Sigmoid colon (tissue), 4 donors: ENCODE data around the gene ZNF135.

Source experiments
- EP300 ChIP-seq, 4 donors: sonication (generic); formaldehyde crosslinking; IDR thresholded peaks; one replicate each; pipeline ENCODE4 v1.6.1; 2017; ENCODE audit warnings: antibody characterized with exemption in 4 of 4
- TF ChIP-seq, protein P1 (sequence below), 4 experiments: fragments of 450-650 bp in 3 of 4; fragments of 200-600 bp in 1 of 4; IDR thresholded peaks; one replicate each; pipeline ENCODE4 v1.5.1; 2016 to 2019; ENCODE audit warnings: antibody characterized with exemption in 4 of 4, mild to moderate bottlenecking in 3 of 4, moderate library complexity in 2 of 4

DNA sequence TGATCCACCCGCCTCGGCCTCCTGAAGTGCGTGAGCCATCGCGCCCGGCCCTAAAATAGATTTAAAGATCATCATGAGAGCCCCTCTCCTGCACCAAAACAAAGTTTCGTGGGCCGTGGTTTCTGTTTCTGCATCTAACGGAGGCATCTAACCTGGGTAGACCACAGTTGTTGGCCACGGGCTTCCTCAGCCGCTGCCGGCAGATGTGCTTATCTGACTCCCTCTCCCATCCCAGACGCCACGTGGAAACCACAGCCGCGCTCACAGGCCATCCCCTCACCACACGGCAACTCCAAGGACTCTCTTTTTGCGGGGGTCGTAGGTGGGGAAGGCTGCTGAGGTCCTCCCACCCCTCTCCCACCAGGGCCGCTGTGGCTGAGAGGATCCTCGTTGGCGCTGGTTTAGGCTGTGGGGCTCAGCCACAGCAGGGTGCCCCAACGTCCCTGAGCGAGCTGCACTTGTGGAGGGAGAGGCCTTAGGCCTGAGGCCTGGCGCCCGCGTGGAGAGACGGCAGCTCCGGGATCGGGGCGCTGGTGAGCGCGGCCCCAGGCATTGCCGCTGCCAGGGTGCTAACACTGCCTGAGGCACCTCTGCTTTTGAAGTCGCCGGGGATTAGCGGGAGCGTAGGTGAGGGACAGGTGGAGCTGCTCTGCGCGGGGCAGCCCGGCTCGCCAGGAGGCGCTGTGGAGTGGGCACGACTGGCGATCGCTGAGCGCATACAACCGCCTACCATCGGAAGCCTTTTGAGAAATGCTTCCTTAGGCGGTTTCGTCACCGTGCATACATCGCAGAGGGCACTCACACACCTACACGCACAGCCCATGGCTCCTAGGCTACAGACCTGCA, 16.4 kb upstream of the ZNF135 start:
- no peak for TF ChIP-seq EP300 (IDR thresholded peaks at IDR 0.05)
- TF ChIP-seq, protein P1, sequence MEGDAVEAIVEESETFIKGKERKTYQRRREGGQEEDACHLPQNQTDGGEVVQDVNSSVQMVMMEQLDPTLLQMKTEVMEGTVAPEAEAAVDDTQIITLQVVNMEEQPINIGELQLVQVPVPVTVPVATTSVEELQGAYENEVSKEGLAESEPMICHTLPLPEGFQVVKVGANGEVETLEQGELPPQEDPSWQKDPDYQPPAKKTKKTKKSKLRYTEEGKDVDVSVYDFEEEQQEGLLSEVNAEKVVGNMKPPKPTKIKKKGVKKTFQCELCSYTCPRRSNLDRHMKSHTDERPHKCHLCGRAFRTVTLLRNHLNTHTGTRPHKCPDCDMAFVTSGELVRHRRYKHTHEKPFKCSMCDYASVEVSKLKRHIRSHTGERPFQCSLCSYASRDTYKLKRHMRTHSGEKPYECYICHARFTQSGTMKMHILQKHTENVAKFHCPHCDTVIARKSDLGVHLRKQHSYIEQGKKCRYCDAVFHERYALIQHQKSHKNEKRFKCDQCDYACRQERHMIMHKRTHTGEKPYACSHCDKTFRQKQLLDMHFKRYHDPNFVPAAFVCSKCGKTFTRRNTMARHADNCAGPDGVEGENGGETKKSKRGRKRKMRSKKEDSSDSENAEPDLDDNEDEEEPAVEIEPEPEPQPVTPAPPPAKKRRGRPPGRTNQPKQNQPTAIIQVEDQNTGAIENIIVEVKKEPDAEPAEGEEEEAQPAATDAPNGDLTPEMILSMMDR (IDR thresholded peaks at IDR 0.05) = no peak
